H9 (cell line): Measurements from ENCODE around the gene ABHD1. TPM values are rescaled to one million over a fixed set of nuclear protein-coding genes. Genes with fewer than 3 reads are reported as not detected.

Experiments used
- DNase-seq: peaks from one replicate; pipeline ENCODE4 v3.0.0-alpha.2; 2017
- H2AFZ ChIP-seq: one replicate; pipeline ENCODE4 v1.6.1; 2013; ENCODE audit warnings: mild to moderate bottlenecking, low read length, control low read depth, moderate library complexity
- H2AK5ac ChIP-seq: 2 replicates; pipeline ENCODE4 v1.6.1; 2013; ENCODE audit warnings: low read length, control low read depth, mixed read lengths; ENCODE audit not compliant: insufficient read length
- H2BK120ac ChIP-seq: one replicate; pipeline ENCODE4 v1.6.1; 2013; ENCODE audit warnings: low read depth, mild to moderate bottlenecking, low read length, control low read depth, inconsistent platforms; ENCODE audit not compliant: poor library complexity, severe bottlenecking
- H2BK12ac ChIP-seq: 2 replicates; pipeline ENCODE4 v1.6.1; 2013; ENCODE audit warnings: low read length, control low read depth, mixed read lengths, low read depth; ENCODE audit not compliant: insufficient read length
- H2BK15ac ChIP-seq: 2 replicates; pipeline ENCODE4 v1.6.1; 2013; ENCODE audit warnings: low read depth, low read length, control low read depth
- H2BK20ac ChIP-seq: one replicate; pipeline ENCODE4 v1.6.1; 2013; ENCODE audit warnings: low read depth, mild to moderate bottlenecking, low read length, control low read depth, inconsistent platforms; ENCODE audit not compliant: poor library complexity, severe bottlenecking
- H2BK5ac ChIP-seq: 2 replicates; pipeline ENCODE4 v1.6.1; 2013; ENCODE audit warnings: low read length, control low read depth, mixed read lengths; ENCODE audit not compliant: insufficient read length
- H3K14ac ChIP-seq: 2 replicates; pipeline ENCODE4 v1.6.1; 2013; ENCODE audit warnings: low read length, control low read depth; ENCODE audit not compliant: insufficient read depth
- H3K18ac ChIP-seq: 2 replicates; pipeline ENCODE4 v1.6.1; 2013; ENCODE audit warnings: low read depth, mild to moderate bottlenecking, mixed read lengths, low read length, control low read depth; ENCODE audit not compliant: insufficient read length
- H3K23ac ChIP-seq: 2 replicates; pipeline ENCODE4 v1.6.1; 2013; ENCODE audit warnings: low read length, control low read depth, mixed read lengths, low read depth; ENCODE audit not compliant: insufficient read length
- H3K23me2 ChIP-seq: 2 replicates; pipeline ENCODE4 v1.6.1; 2013; ENCODE audit warnings: low read depth, mild to moderate bottlenecking, mixed read lengths, low read length, control low read depth; ENCODE audit not compliant: insufficient read length, poor library complexity, severe bottlenecking
- H3K27ac ChIP-seq: 2 replicates; pipeline ENCODE4 v1.5.1; 2013; ENCODE audit warnings: low read length, control low read depth, mixed read lengths, low read depth; ENCODE audit not compliant: insufficient read length
- H3K27me3 ChIP-seq: 2 replicates; pipeline ENCODE4 v1.6.1; 2013; ENCODE audit warnings: low read length, control low read depth, inconsistent platforms; ENCODE audit not compliant: insufficient read depth
- H3K4ac ChIP-seq: 2 replicates; pipeline ENCODE4 v1.6.1; 2013; ENCODE audit warnings: low read depth, mild to moderate bottlenecking, control low read depth, inconsistent platforms, low read length, moderate library complexity
- H3K4me1 ChIP-seq: 2 replicates; pipeline ENCODE4 v1.6.1; 2013; ENCODE audit warnings: low read length, control low read depth, inconsistent platforms; ENCODE audit not compliant: insufficient read depth
- H3K4me2 ChIP-seq: 2 replicates; pipeline ENCODE4 v1.6.1; 2013; ENCODE audit warnings: low read length, control low read depth, mixed read lengths; ENCODE audit not compliant: insufficient read length, insufficient read depth
- H3K56ac ChIP-seq: 2 replicates; pipeline ENCODE4 v1.6.1; 2013; ENCODE audit warnings: low read depth, mild to moderate bottlenecking, mixed read lengths, low read length, control low read depth; ENCODE audit not compliant: insufficient read length
- H3K79me1 ChIP-seq: 2 replicates; pipeline ENCODE4 v1.6.1; 2013; ENCODE audit warnings: low read depth, mild to moderate bottlenecking, moderate library complexity, low read length, control low read depth, inconsistent platforms; ENCODE audit not compliant: insufficient read depth, poor library complexity, severe bottlenecking
- H3K79me2 ChIP-seq: 2 replicates; pipeline ENCODE4 v1.6.1; 2013; ENCODE audit warnings: low read length, control low read depth, inconsistent platforms; ENCODE audit not compliant: insufficient read depth
- H3K9ac ChIP-seq: 2 replicates; pipeline ENCODE4 v1.6.1; 2013; ENCODE audit warnings: low read length, control low read depth, mixed read lengths; ENCODE audit not compliant: insufficient read length; ENCODE audit errors: extremely low read depth
- H3K9me3 ChIP-seq: one replicate; pipeline ENCODE4 v1.6.1; 2013; ENCODE audit warnings: low read depth, low read length, inconsistent platforms; ENCODE audit not compliant: control insufficient read depth
- H3T11ph ChIP-seq: one replicate; pipeline ENCODE4 v1.6.1; 2013; ENCODE audit warnings: mild to moderate bottlenecking, low read length, control low read depth, inconsistent platforms
- H4K20me1 ChIP-seq: one replicate; pipeline ENCODE4 v1.6.1; 2013; ENCODE audit not compliant: control insufficient read depth, insufficient read length, insufficient read depth
- H4K5ac ChIP-seq: 2 replicates; pipeline ENCODE4 v1.6.1; 2013; ENCODE audit warnings: low read depth, mild to moderate bottlenecking, mixed read lengths, low read length, control low read depth; ENCODE audit not compliant: insufficient read length
- H4K8ac ChIP-seq: replicated peaks from 2 replicates; pipeline ENCODE4 v1.6.1; 2013; ENCODE audit warnings: low read length, control low read depth, mixed read lengths, low read depth; ENCODE audit not compliant: insufficient read length
- H4K91ac ChIP-seq: 2 replicates; pipeline ENCODE4 v1.6.1; 2013; ENCODE audit warnings: low read depth, mild to moderate bottlenecking, moderate library complexity, mixed read lengths, low read length, control low read depth; ENCODE audit not compliant: insufficient read length
- H3K27ac Mint-ChIP-seq, 3 experiments: 2 replicates in 2 of 3; 3 replicates in 1 of 3; pipeline ENCODE4 v1.8.0; 2020 to 2021; ENCODE audit warnings: mixed read lengths in 3 of 3, mild to moderate bottlenecking in 1 of 3, moderate library complexity in 1 of 3
- H3K27me3 Mint-ChIP-seq: 2 replicates; pipeline ENCODE4 v1.8.0; 2021; ENCODE audit warnings: low read depth, mild to moderate bottlenecking, moderate library complexity, mixed read lengths
- H3K36me3 Mint-ChIP-seq, 3 experiments: 2 replicates in 2 of 3; 3 replicates in 1 of 3; pipeline ENCODE4 v1.8.0; 2020 to 2021; ENCODE audit warnings: low read depth in 3 of 3, mixed read lengths in 3 of 3; ENCODE audit not compliant: insufficient read depth in 1 of 3
- H3K4me1 Mint-ChIP-seq, 2 experiments: 2 replicates each; pipeline ENCODE4 v1.8.0; 2020; ENCODE audit warnings: mixed read lengths in 2 of 2
- H3K4me3 Mint-ChIP-seq, 2 experiments: 2 replicates in 1 of 2; 3 replicates in 1 of 2; pipeline ENCODE4 v1.8.0; 2020 to 2021; ENCODE audit warnings: mild to moderate bottlenecking in 2 of 2, mixed read lengths in 2 of 2, moderate library complexity in 1 of 2
- H3K9me3 Mint-ChIP-seq, 2 experiments: 2 replicates in 1 of 2; 3 replicates in 1 of 2; pipeline ENCODE4 v1.8.0; 2020; ENCODE audit warnings: mild to moderate bottlenecking in 2 of 2, mixed read lengths in 2 of 2, moderate library complexity in 1 of 2
- WGBS: extraction: QIAGEN DNeasy Blood & Tissue Kit; methylation state at CpG from one replicate; pipeline ENCODE4 v1.1.7; 2013; ENCODE audit warnings: missing lambda C conversion rate, low lambda C conversion rate, mixed read lengths; ENCODE audit not compliant: insufficient read length; ENCODE audit errors: extremely low coverage; 5-methylcytosine and 5-hydroxymethylcytosine counted together
- total RNA-seq: library from RNA; stranded (reverse); gene quantifications from 2 replicates; pipeline ENCODE4 v1.2.1, GENCODE V29; 2021
- TF ChIP-seq, protein P1 (sequence below): fragments of 200-600 bp; sonication (generic); conservative IDR thresholded peaks from 3 replicates; pipeline ENCODE4 v1.8.0; 2021; ENCODE audit warnings: antibody characterized with exemption, mild to moderate bottlenecking

Gene ABHD1
- total RNA-seq, 1 experiment from 2014 or later: 0.31 TPM

DNA sequence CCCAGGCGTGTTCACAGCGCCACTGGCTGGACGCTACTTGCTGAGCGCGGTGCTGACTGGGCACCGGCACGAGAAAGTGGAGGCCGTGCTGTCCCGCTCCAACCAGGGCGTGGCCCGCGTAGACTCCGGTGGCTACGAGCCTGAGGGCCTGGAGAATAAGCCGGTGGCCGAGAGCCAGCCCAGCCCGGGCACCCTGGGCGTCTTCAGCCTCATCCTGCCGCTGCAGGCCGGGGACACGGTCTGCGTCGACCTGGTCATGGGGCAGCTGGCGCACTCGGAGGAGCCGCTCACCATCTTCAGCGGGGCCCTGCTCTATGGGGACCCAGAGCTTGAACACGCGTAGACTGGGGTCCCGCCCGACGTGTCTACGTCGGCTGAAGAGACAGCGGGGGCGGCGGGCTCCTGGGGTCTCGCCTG, 37.9 kb upstream of the ABHD1 start:
- Mint-ChIP-seq H3K9me3 (no peaks in the 10 kb centered on the region), H3K27me3 (peaks cover 20% of the 10 kb centered on the region), H3K36me3 (no peaks in the 10 kb centered on the region; a peak in 1 of 7 replicates), H3K4me1 (peaks cover 21 to 35% of the 10 kb centered on the region in 2 experiments), H3K4me3 (peak overlapping the region; percentile 69 to 75), H3K27ac (no peak overlapping the region)
- Histone ChIP-seq H3K27ac (no peak overlapping the region), H2AFZ (no peak overlapping the region), H2BK12ac (no peak overlapping the region), H3K23ac (no peak overlapping the region), H3K56ac (no peak overlapping the region), H2AK5ac (no peak overlapping the region), H2BK120ac (no peak overlapping the region), H3K4ac (no peak overlapping the region), H3K4me2 (peak overlapping the region; percentile 35), H3T11ph (no peak overlapping the region), H4K5ac (no peak overlapping the region), H4K20me1 (no peaks in the 10 kb centered on the region), H3K79me1 (no peaks in the 10 kb centered on the region), H3K9ac (peak overlapping the region; percentile 0), H2BK5ac (no peak overlapping the region), H2BK15ac (no peak overlapping the region), H3K9me3 (no peaks in the 10 kb centered on the region), H4K91ac (no peak overlapping the region), H3K23me2 (peaks cover 13% of the 10 kb centered on the region), H3K79me2 (no peaks in the 10 kb centered on the region), H3K27me3 (no peaks in the 10 kb centered on the region), H3K4me1 (no peaks in the 10 kb centered on the region), H3K14ac (peak overlapping the region; percentile 72; the same call in 1 of the 2 replicates), H2BK20ac (no peak overlapping the region), H4K8ac (no peak overlapping the region), H3K18ac (no peak overlapping the region)
- TF ChIP-seq, protein P1, sequence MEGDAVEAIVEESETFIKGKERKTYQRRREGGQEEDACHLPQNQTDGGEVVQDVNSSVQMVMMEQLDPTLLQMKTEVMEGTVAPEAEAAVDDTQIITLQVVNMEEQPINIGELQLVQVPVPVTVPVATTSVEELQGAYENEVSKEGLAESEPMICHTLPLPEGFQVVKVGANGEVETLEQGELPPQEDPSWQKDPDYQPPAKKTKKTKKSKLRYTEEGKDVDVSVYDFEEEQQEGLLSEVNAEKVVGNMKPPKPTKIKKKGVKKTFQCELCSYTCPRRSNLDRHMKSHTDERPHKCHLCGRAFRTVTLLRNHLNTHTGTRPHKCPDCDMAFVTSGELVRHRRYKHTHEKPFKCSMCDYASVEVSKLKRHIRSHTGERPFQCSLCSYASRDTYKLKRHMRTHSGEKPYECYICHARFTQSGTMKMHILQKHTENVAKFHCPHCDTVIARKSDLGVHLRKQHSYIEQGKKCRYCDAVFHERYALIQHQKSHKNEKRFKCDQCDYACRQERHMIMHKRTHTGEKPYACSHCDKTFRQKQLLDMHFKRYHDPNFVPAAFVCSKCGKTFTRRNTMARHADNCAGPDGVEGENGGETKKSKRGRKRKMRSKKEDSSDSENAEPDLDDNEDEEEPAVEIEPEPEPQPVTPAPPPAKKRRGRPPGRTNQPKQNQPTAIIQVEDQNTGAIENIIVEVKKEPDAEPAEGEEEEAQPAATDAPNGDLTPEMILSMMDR: peak; percentile 29; the same call in 2 of the 3 replicates
- peak; percentile 71 for DNase-seq
- WGBS: no CpG with 5 or more reads among the region's 38 CpGs
